ENCODE data around the gene ERBIN. TPM values are rescaled to one million over a fixed set of nuclear protein-coding genes. Genes with fewer than 3 reads are reported as not detected.
"Not testable (repeated sequence)": the region's sequence is repeated elsewhere in the genome, so short reads cannot be mapped to it uniquely, and the experiment has no call there.

The ERBIN gene, protein sequence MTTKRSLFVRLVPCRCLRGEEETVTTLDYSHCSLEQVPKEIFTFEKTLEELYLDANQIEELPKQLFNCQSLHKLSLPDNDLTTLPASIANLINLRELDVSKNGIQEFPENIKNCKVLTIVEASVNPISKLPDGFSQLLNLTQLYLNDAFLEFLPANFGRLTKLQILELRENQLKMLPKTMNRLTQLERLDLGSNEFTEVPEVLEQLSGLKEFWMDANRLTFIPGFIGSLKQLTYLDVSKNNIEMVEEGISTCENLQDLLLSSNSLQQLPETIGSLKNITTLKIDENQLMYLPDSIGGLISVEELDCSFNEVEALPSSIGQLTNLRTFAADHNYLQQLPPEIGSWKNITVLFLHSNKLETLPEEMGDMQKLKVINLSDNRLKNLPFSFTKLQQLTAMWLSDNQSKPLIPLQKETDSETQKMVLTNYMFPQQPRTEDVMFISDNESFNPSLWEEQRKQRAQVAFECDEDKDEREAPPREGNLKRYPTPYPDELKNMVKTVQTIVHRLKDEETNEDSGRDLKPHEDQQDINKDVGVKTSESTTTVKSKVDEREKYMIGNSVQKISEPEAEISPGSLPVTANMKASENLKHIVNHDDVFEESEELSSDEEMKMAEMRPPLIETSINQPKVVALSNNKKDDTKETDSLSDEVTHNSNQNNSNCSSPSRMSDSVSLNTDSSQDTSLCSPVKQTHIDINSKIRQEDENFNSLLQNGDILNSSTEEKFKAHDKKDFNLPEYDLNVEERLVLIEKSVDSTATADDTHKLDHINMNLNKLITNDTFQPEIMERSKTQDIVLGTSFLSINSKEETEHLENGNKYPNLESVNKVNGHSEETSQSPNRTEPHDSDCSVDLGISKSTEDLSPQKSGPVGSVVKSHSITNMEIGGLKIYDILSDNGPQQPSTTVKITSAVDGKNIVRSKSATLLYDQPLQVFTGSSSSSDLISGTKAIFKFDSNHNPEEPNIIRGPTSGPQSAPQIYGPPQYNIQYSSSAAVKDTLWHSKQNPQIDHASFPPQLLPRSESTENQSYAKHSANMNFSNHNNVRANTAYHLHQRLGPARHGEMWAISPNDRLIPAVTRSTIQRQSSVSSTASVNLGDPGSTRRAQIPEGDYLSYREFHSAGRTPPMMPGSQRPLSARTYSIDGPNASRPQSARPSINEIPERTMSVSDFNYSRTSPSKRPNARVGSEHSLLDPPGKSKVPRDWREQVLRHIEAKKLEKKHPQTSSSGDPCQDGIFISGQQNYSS (N-terminal part only)
- 52.1 and 57.3 TPM in 2 replicates for total RNA-seq

DNA sequence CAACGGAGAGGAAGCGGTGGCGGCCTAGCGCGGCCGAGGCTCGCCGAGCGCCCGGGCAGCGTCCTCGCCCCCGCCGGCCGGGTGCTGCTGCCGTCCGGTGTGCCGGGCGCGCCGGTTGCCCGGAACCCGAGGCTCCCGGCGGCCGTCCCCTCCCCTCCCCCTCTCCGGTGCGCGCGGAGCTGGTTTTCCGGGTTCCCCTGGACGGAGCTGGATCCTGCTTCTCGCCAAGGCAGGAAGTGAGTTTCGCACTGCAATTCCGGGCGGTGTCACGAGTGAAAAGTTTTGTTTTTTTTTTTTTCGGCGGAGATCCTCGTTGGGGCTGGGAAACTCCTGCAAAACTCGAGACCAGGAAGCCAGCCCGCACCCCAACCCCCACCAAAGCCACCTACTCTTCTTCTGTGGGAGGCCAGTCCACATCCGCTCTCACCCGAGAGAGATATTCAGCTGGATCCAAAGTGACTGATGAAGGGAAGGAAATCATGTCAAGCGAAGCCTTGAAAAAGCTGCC, at the start of gene ERBIN:
Gene ERBIN, plus strand, starts transcription at position 300 of the 508 bp plus-strand sequence. CDS start 66,144 bp downstream, outside the sequence.
- intact Hi-C loops (cut with micrococcal nuclease) = loop anchor here (1.0 to 5.0 kb wide), 10 partner anchors 86 to 1281 kb away; partner anchors contain the start of genes MAST4 and TRIM23

DNA sequence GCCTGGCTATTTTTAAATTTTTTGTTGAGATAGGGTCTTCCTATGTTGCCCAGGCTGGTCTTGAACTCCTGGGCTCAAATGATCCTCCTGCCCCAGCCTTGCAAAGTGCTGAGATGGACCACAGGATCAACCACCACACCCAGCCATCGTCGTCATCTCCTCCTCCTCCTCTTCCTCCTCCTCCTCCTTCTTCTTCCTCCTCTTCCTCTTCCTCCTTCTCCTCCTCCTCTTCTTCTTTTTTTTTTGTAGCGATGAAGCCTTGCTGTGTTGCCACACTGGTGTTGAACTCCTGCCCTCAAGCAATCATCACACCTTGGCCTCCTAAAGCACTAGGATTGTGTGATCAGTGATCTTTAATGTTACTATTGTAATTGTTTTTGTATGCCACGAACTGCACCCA, 49.4 kb upstream of the ERBIN start:
- intact Hi-C loops (cut with micrococcal nuclease) = no loop called here

DNA sequence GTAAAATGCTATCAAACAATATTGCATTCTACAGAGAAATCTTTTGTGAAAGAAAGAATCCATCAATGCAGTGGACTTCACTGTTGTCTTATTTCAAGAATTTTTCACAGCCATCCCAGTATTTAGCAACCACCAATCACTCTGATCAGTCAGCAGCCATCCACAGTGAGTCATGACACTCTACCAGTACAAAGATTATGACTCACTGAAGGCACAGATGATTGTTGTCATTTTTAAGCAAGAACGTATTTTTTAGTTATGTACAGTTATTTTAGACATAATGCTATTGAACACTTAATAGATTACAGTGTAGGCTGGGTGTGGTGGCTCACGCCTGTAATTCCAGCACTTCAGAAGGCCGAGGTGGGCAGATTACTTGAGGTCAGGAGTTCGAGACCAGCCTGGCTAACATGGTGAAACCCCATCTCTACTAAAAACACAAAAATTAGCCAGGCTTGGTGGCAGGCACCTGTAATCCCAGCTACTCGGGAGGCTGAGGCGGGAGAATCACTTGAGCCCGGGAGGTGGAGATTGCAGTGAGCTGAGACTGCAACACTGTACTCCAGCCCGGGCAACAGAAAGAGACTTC, 46.6 kb upstream of the ERBIN start:
- intact Hi-C loops (cut with micrococcal nuclease) = not testable (repeated sequence)

DNA sequence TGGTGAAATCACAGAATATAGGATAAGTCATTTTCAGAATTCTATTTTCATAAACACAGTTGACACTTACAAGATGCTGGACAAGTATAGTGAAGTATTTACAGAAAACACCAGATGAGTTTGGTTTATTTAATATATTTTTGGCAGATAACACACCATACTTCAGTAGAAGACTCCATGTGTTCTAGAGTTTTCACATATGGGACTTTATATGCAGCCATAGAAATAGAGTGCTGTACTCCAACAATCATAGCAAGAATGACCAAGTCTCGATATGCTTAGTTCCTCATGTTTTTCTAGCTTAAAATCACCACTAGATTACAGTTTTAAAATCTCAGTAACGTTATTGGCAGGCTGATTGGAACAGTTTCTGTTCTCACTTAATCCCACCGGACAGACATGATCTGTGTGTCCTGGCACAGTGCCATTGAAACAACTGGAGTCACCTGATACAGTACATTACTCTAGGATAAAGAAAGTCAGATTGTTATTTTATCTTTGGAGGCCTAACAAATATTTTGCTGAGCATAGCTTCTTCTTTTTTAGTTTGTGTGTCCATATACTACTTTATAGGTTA, 45.8 kb upstream of the ERBIN start:
- intact Hi-C loops (cut with micrococcal nuclease) = no loop called here

DNA sequence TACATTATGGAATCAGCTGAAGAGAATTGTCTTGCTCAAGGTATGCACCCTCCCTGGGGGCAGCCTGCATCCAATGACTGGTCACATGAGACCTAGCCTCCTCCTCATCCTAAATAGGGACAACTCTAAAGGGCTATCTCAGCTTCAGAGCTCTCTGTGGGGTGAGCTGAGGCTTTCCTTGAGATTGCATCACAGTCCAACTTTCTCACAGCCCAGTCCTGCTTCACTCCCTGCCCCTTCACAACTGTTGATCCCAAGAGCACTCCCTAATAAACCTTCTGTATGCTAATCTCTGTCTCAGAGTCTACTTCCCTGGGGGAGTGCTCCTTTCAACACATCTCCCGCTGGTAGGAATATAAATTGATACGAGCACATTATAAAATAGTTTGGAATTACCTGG, 44.1 kb upstream of the ERBIN start:
- intact Hi-C loops (cut with micrococcal nuclease) = no loop called here

DNA sequence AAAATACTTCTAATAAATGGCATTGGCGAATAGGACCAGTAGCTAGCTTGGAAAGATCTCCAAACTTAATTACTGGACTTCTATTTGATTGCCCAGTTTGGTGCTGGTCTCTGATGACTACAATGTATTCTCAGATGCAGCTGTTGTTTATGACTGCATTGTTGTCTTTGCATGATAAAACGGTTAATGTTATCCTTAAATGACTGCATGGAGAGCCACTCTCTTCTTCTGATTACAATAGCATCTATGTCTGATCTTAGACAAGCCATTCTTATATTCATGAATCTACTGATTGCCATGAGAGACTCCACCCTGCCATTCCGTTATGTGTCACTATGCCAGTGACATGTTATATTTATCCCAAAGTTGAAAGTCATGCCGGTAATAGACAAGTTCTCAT, 42.9 kb upstream of the ERBIN start:
- intact Hi-C loops (cut with micrococcal nuclease) = no loop called here

DNA sequence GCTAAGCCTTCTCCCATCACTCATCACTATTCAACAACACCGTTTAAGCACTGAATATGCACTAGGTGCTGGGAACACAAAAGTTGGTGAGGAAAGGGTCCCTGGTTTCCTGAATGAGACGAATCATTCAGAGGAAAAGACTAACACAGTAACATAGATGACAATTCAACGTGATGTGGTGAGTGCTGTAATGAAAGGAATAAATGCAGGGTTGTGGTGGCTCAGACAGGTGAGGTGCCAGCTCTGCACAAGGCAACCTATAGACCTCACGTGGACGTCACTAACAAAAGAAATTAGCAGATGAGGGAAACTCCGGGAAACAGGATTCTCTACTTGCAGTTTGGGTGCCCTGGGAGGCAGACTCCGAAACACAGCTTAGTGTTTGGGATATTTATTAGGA, 40.0 kb upstream of the ERBIN start:
- intact Hi-C loops (cut with micrococcal nuclease) = no loop called here

DNA sequence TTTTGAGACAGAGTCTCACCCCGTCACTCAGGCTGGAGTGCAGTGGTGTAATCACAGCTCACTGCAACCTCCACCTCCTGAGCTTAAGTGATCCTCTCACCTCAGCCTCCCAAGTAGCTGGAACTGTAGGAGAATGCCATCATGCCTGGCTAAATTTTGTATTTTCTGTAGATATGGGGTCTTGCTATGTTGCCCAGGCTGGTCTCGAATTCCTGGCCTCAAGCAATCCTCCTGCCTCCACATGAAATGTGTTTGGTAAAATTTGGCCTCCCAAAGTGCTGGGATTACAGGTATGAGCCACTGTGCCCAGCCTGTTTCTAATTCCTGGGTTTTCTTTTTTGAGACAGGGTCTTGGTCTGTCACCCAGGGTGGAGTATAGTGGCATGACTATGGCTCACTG, 34.4 kb upstream of the ERBIN start:
- intact Hi-C loops (cut with micrococcal nuclease) = not testable (repeated sequence)

DNA sequence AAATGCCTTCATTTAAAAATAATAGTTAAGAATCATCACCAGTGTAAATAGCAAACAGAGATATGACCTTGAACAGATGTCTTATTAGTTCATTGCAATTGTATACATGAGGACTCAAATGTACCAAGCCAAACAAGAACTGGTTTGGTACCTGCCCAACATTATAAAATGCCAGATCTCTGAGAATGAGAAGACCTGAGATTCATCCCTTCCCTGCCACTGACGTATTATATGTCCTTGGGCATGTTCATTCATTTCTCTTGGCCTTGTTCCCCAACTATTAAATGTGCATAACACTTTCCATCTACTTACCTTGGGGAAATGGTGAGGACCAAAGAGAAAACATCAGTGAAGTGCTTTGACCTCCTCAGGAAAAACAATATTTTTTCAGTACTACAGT, 33.6 kb upstream of the ERBIN start:
- intact Hi-C loops (cut with micrococcal nuclease) = no loop called here

DNA sequence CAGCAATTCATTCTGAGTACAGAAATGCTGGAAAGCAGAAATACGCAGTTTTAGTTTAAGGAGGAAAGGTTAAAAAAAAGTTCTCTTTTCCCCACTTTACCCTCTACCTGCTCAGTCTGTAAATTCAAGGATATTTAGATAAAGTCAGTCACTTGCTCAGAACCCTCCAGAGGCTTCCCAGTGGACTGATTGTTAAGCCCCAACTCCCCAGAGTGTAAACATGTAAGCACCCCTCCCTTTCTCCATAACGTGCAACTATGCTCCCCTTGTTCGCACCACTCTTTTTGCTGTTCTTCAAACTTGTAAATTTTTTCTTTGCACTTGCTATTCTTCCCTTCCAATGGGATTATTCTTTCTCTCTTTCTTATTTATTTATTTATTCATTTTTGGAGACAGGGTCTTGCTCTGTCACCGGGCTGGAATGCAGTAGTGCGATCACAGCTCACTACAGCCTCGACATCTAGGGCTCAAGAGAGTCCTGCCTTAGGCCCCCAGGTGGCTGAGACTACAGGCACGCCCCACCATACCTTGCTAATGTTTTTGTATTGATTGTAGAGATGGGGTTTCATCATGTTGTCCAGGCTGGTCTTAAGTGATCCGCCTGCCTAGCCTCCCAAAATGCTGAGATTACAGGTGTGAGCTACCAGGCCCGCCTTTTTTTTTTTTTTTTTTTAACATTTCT, 32.5 kb upstream of the ERBIN start:
- intact Hi-C loops (cut with micrococcal nuclease) = no loop called here

DNA sequence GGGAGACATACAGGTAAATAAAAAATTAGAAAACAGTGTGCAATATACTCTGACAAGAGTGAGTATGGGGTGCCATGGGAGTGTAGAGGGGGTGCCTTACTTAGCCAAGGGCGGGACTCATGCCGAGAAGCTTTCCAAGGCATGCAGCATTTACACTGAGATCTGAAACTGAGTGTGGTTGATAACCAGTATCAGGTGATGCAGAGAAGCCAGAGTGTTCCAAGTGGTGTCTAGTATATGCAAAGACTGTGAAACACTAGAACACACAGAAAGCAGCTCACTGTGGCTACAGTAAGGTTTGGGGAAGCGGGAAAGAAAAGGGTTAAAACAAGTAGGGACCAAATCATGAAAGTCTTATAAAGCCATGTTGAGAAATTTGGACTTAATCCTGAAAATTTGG, 30.5 kb upstream of the ERBIN start:
- intact Hi-C loops (cut with micrococcal nuclease) = no loop called here

DNA sequence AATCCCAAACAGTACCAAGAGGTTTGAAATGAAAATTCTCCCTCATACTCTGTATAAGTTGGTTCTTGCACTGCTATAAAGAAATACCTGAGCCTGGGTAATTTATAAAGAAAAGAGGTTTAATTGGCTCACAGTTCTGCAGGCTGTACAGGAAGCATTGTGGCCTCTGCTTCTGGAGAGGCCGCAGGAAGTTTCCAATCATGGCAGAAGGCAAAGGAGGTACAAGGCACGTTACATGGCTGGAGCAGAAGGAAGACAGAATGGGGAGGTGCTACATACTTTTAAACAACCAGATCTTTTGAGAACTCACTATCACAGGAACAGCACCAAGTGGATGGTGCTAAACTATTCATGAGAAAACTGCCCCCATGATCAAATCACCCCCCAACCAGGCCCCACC, 25.6 kb upstream of the ERBIN start:
- intact Hi-C loops (cut with micrococcal nuclease) = no loop called here

DNA sequence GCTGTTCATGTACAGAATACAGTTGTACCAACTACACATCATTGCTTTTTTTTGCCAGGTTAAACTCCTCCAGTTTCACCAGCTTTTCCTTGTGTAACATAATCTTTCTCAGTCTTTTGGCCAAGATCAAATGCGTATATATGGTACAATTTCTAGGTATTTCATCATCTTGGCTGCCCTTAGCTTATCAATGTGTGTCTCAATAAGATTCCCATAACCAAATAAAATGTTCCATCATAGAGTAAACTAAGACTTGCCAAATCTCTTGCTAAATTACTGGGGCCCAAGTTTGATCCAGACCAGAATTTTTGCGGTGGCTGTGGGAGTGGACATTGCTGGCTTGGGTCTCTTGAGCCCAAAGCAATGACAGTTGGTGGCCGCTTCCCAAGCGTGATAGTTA, 24.3 kb upstream of the ERBIN start:
- intact Hi-C loops (cut with micrococcal nuclease) = no loop called here

DNA sequence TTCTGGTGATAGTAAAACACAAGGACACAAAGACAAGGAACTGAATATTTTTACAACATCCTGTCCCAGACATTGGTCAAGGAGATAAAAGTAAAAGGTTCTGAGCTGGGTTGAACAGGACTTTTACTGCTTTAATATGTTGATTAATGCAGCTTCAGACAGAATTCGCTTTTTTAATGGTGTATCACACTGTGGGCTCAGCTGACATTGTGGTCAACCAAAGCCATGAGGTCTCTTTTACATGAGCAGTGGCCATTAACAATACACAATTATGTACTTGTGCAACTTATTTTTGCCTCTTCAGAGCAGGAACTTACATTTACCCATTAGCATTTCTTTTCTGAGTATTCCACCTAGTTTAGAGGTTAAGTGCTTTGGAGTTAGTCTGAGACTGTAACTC, 22.8 kb upstream of the ERBIN start:
- intact Hi-C loops (cut with micrococcal nuclease) = no loop called here

DNA sequence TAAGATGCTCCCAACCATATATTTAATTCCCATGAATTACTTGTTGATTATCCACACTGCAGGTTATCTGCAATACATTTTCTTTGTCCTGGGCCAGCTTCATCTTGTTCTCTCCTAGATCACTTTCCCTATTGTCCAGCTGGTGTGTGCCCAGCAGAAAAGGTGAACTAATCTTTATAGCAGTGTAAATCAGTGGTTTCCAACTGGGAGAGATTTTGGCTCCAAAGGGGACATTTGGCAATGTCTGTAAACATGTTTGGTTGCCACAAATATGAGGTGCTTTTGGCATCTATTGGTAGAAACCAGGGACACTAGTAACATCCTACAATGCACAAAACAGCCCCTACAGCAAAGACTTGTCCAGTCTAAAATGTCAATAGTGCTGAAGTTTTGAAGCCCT, 20.1 kb upstream of the ERBIN start:
- intact Hi-C loops (cut with micrococcal nuclease) = no loop called here

DNA sequence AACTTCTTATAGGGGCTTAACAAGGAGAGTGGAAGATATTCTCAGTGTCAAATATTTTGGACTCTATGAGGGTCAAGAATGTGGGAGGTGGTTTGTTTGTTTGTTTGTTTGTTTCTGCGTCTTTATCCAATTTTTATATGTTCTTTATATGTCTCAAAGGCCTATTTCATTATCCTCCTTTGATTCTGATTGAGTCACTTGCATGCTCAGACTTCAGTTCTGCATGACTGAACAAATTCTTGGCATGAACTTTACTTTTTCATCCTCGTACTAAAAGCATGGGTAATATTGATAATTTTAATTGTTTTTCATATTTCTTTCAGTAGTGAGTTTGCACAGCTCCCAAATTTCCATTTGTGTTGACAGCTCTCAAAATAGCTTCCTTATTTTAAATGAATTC, 19.2 kb upstream of the ERBIN start:
- intact Hi-C loops (cut with micrococcal nuclease) = no loop called here

DNA sequence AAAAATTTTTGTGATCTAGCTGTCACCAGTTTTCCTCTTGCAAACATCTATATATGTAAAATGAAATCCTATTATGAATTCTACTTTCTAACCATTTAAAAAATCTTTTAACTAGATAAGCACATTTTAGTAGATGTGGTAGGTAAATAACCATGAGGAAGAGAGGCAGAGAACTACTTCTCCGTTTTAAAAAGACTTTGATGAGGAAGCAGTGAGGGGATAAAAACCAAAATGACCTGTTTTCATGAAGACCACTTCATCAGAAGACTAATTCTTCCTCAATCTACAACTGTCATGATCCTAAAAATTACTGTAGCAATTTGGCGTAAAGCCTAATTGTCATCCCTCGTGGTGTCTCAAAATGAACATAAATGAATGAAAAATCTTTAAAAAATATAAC, 15.7 kb upstream of the ERBIN start:
- intact Hi-C loops (cut with micrococcal nuclease) = no loop called here

DNA sequence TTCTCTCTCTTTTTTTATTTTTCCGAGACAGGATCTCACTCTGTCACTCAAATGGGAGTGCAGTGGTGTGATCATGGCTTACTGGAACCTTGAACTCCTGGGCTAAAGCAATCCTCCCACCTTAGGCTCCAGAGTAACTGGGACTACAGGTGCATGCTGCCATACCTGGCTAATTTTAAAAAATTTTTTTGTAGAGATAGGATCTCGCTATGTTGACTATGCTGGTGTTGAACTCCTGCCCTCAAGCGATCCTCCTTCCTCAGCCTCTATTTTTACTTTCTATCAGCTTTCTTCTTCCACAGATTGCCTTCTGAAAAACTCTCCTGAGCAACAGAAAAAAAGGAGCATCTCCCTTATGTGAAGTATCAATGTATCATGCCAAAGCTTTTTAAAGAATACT, 14.1 kb upstream of the ERBIN start:
- intact Hi-C loops (cut with micrococcal nuclease) = no loop called here

DNA sequence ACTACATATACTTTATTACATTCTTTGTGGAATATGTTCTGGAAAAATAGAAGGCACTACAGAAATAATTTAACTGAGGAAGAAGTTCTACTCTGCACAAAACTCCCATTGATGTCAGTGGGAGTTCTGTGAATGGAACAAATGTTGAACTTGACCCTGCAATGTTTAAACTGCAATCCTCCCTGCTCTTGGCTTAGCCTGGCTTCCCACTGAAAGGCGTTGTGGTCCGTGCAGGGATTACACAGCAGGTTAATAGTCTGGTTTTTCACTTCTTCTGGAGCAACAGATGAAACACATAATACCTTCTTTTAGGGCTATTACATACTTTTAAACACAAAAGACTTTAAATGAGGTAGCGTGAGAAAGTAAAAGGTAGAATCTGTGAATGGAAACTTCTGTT, 12.9 kb upstream of the ERBIN start:
- intact Hi-C loops (cut with micrococcal nuclease) = no loop called here

DNA sequence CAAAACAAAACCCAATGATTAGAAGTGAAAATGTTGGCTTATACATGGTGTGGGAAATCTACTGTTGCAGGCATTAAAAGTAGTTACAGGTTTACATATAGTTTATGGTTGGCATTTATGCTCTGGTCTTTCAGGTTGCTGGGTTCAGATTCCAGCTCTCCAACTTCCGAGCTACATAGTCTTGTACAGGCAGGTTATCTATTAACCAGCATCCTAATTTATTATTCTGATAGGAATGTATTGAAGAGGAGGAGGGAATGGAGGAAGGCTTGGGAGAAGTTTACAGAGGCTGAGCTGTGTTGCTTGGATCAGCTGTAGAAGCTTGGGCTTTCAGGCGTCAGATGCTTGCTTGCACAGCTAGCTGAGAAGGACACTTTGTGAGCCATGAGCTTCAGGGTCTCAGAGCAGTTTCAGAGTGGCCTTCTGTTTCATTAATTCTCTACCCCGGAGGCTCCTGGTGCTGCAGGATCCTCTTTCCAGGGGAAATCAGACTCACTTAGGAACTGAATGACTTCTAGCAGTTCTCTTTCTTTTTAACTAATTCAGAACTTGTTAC, 11.7 kb upstream of the ERBIN start:
- intact Hi-C loops (cut with micrococcal nuclease) = loop anchor here (1.0 kb wide), 1 partner anchor 16 kb away; no protein-coding TSS in a partner anchor

Measured in T-helper 1 cell treated with Interleukin-12 subunit alpha and Interleukin-12 subunit beta and Interleukin-4 antibody, amounts not matched to agents 30 ng/mL and 1 ng/mL, for 36 hours (primary cell).